ENCODE data around the gene DOCK3. TPM values are rescaled to one million over a fixed set of nuclear protein-coding genes. Genes with fewer than 3 reads are reported as not detected.

The DOCK3 gene
- total and polyA plus RNA-seq, 10 of the 15 experiments (the other 5 are each of a cell fraction or from before 2014, with no cell fraction given) = 0.02 to 0.52 (median 0.04) TPM; not detected in 5

- FAIRE-seq (no peak), DNase-seq (ENCODE audit: low read depth, low spot score) (no peak), ATAC-seq (no peak)
- Histone ChIP-seq H3K27me3 (replicated peaks in 1 of 2; ENCODE audit: control insufficient read depth in 2 of 2, insufficient read depth in 2 of 2, low read length in 1 of 2) (no peaks in the 10 kb centered on the region), H3K4me2 (ENCODE audit: control insufficient read depth, insufficient read depth) (no peak overlapping the region), H3K27ac (ENCODE audit: control insufficient read depth, insufficient read depth) (no peak overlapping the region), H3K9ac (ENCODE audit: control insufficient read depth, insufficient read depth, low read length) (no peak overlapping the region), H3K4me1 (ENCODE audit: control insufficient read depth, insufficient read depth, low read length) (peaks cover 4% of the 10 kb centered on the region; the same call in 1 of the 2 replicates), H3K4me3 (no peak overlapping the region), H3K79me2 (ENCODE audit: control insufficient read depth, insufficient read depth, low read length) (peaks cover 13% of the 10 kb centered on the region), H2AFZ (ENCODE audit: control insufficient read depth, low read depth, low read length) (no peak overlapping the region), H3K36me3 (ENCODE audit: control insufficient read depth in 2 of 2, insufficient read depth in 2 of 2, low read length in 1 of 2) (peaks cover 21 to 56% of the 10 kb centered on the region in 2 experiments), H3K9me3 (replicated peaks; ENCODE audit: control insufficient read depth, insufficient read depth, low read length) (no peaks in the 10 kb centered on the region), H4K20me1 (ENCODE audit: control insufficient read depth, insufficient read depth) (peaks cover 3% of the 10 kb centered on the region; the same call in 1 of the 2 replicates)
- POLR2A ChIA-PET = no interaction called here
- 80% methylated on average over 8 of the region's 8 CpGs for WGBS (ENCODE audit: insufficient coverage, insufficient replicate concordance, low lambda C conversion rate, missing lambda C conversion rate)
- CTCF ChIA-PET = interaction anchor here (0.9 kb wide), 1 partner anchor 11 kb away, joined by 3 read pairs; no protein-coding TSS in a partner anchor
- no peak for TF ChIP-seq NR2C2 (IDR thresholded peaks at IDR 0.05; ENCODE audit: borderline replicate concordance, control insufficient read depth, insufficient read length, low read depth)
- TF ChIP-seq SREBF1 (IDR thresholded peaks at IDR 0.05; ENCODE audit: low read length) = no peak
- no TSS peak for BruUV-seq (replicated peaks)
- RAD21 ChIA-PET (ENCODE audit: unreplicated experiment) = no interaction called here
- intact Hi-C loops (cut with micrococcal nuclease; ENCODE audit: unreplicated experiment) (no loop called here), in situ Hi-C loops (cut with MboI) (loop anchor here (10.0 kb wide), 1 partner anchor 1064 kb away; no protein-coding TSS in a partner anchor)
- SMC1A ChIA-PET (ENCODE audit: uncharacterized antibody, unreplicated experiment) = no interaction called here
Observed at GRCh38 chr3:51398595-51399310, 724.0 kb downstream of the DOCK3 start.

- ATAC-seq (no peak), FAIRE-seq (no peak), DNase-seq (ENCODE audit: low read depth, low spot score) (no peak)
- no peak overlapping the region for H2AFZ ChIP-seq (ENCODE audit: control insufficient read depth, low read depth, low read length)
- H3K4me2 ChIP-seq (ENCODE audit: control insufficient read depth, insufficient read depth) = no peak overlapping the region
- no peak overlapping the region for H3K27ac ChIP-seq (ENCODE audit: control insufficient read depth, insufficient read depth)
- H3K9me3 ChIP-seq (replicated peaks; ENCODE audit: control insufficient read depth, insufficient read depth, low read length) = no peaks in the 10 kb centered on the region
- ChIA-PET RAD21 (ENCODE audit: unreplicated experiment) (no interaction called here), SMC1A (ENCODE audit: uncharacterized antibody, unreplicated experiment) (no interaction called here), POLR2A (no interaction called here), CTCF (no interaction called here)
- H3K9ac ChIP-seq (ENCODE audit: control insufficient read depth, insufficient read depth, low read length) = no peak overlapping the region
- in situ Hi-C loops (cut with MboI) = no loop called here
- no peak overlapping the region for H3K4me3 ChIP-seq
- BruUV-seq (replicated peaks) = no TSS peak
- 76% methylated on average over 4 of the region's 4 CpGs for WGBS (ENCODE audit: insufficient coverage, insufficient replicate concordance, low lambda C conversion rate, missing lambda C conversion rate)
- H3K4me1 ChIP-seq (ENCODE audit: control insufficient read depth, insufficient read depth, low read length) = no peaks in the 10 kb centered on the region; the same call in 1 of the 2 replicates
- intact Hi-C loops (cut with micrococcal nuclease; ENCODE audit: unreplicated experiment) = no loop called here
- H3K27me3 ChIP-seq (replicated peaks in 1 of 2; ENCODE audit: control insufficient read depth in 2 of 2, insufficient read depth in 2 of 2, low read length in 1 of 2) = no peaks in the 10 kb centered on the region
- peaks cover 5% of the 10 kb centered on the region for H3K79me2 ChIP-seq (ENCODE audit: control insufficient read depth, insufficient read depth, low read length)
- H3K36me3 ChIP-seq (ENCODE audit: control insufficient read depth in 2 of 2, insufficient read depth in 2 of 2, low read length in 1 of 2) = peaks cover 17 to 51% of the 10 kb centered on the region in 2 experiments
- H4K20me1 ChIP-seq (ENCODE audit: control insufficient read depth, insufficient read depth) = 0 out of 2 replicates have a peak, but pooled peaks cover 2% of the 10 kb centered on the region
- TF ChIP-seq TCF3 (IDR thresholded peaks at IDR 0.05; ENCODE audit: borderline replicate concordance, insufficient read depth, low read depth, low read length) = no peak
- TF ChIP-seq ZBTB40 (IDR thresholded peaks at IDR 0.05; ENCODE audit: borderline replicate concordance) = no peak
- no peak for TF ChIP-seq ESRRA (IDR thresholded peaks at IDR 0.05; ENCODE audit: low read length)
- no peak for TF ChIP-seq ZNF687 (IDR thresholded peaks at IDR 0.05)
- no peak for TF ChIP-seq BRCA1 (IDR thresholded peaks at IDR 0.05; ENCODE audit: low read depth, low read length)
- no peak for TF ChIP-seq TAF1 (IDR thresholded peaks at IDR 0.05; ENCODE audit: borderline replicate concordance, low read depth, low read length)
Observed at GRCh38 chr3:51400166-51400565, 725.4 kb downstream of the DOCK3 start.
